T-helper 2 cell (primary cell): Measurements from ENCODE around the gene RNF31.
"Not testable (repeated sequence)": the region's sequence is repeated elsewhere in the genome, so short reads cannot be mapped to it uniquely, and the experiment has no call there.

ENCODE experiments used
- DNase-seq, 5 experiments: peaks; one replicate each; pipeline versions ENCODE4 v3.0.0 to v3.0.0-alpha.2; 2012 to 2022

The RNF31 gene

GRCh38 chr14:24203249-24203886, 56.1 kb downstream of the RNF31 start:
- not testable (repeated sequence) for DNase-seq

GRCh38 chr14:24204163-24205146, 57.2 kb downstream of the RNF31 start:
- DNase-seq = no peak

GRCh38 chr14:24206260-24207103, 59.2 kb downstream of the RNF31 start:
- DNase-seq = no peak

GRCh38 chr14:24207104-24207551, 59.8 kb downstream of the RNF31 start:
- DNase-seq = peak in 1 of 5 experiments; percentile 59

- no peak for DNase-seq
These were observed 60.3 kb downstream of the RNF31 start for GRCh38 chr14:24207625-24208024.
